SU-DHL-6 (cell line): Measurements from ENCODE around the gene HCRTR1.

Source experiments
- H2AFZ ChIP-seq: fragments of 200-600 bp; sonication (generic); 2 replicates; pipeline ENCODE4 v1.6.1; 2014; ENCODE audit warnings: low read depth, mild to moderate bottlenecking, moderate library complexity, mixed read lengths, antibody characterized with exemption, low read length; ENCODE audit not compliant: severe bottlenecking
- H3F3A ChIP-seq: fragments of 200-600 bp; shearing (Covaris generic); 2 replicates; pipeline ENCODE4 v1.6.0; 2016; ENCODE audit warnings: antibody characterized with exemption, mild to moderate bottlenecking; ENCODE audit not compliant: insufficient read depth
- H3K27ac ChIP-seq: fragments of 200-600 bp; sonication (generic); 2 replicates; pipeline ENCODE4 v1.5.1; 2016; ENCODE audit warnings: low read depth, mild to moderate bottlenecking, low read length, moderate library complexity, mixed read lengths
- H3K27me3 ChIP-seq: fragments of 200-600 bp; sonication (generic), shearing (Covaris generic); 2 replicates; pipeline ENCODE4 v1.6.0; 2014; ENCODE audit warnings: mild to moderate bottlenecking, low read length
- H3K36me3 ChIP-seq: fragments of 200-600 bp; sonication (generic); 2 replicates; pipeline ENCODE4 v1.6.1; 2014; ENCODE audit warnings: mild to moderate bottlenecking, low read length, mixed read lengths
- H3K4me2 ChIP-seq: fragments of 300-600, 200-600 bp; shearing (Covaris generic), sonication (generic); 2 replicates; pipeline ENCODE4 v1.6.0; 2014; ENCODE audit warnings: low read length, low read depth, mild to moderate bottlenecking; ENCODE audit not compliant: poor library complexity, severe bottlenecking
- H3K4me3 ChIP-seq: fragments of 200-600 bp; sonication (generic); 2 replicates; pipeline ENCODE4 v1.5.1; 2014; ENCODE audit warnings: antibody characterized with exemption, low read length, mild to moderate bottlenecking, mixed read lengths; ENCODE audit not compliant: insufficient read depth, poor library complexity, severe bottlenecking
- H3K79me2 ChIP-seq: fragments of 200-600 bp; sonication (generic); 2 replicates; pipeline ENCODE4 v1.6.1; 2014; ENCODE audit warnings: mild to moderate bottlenecking, low read length, moderate library complexity; ENCODE audit not compliant: insufficient read depth
- H3K9ac ChIP-seq: fragments of 200-600 bp; sonication (generic); 2 replicates; pipeline ENCODE4 v1.7.0; 2014; ENCODE audit warnings: mild to moderate bottlenecking, low read length
- H3K9me2 ChIP-seq: fragments of 200-600 bp; sonication (generic); replicated peaks from 2 replicates; pipeline ENCODE4 v1.6.1; 2014; ENCODE audit warnings: low read length; ENCODE audit not compliant: insufficient read depth
- H3K9me3 ChIP-seq: fragments of 200-600 bp; sonication (generic); 2 replicates; pipeline ENCODE4 v1.6.1; 2014; ENCODE audit warnings: low read length, mixed read lengths; ENCODE audit not compliant: insufficient read depth
- H4K20me1 ChIP-seq: fragments of 200-600 bp; sonication (generic); 2 replicates; pipeline ENCODE4 v1.6.1; 2014; ENCODE audit warnings: low read depth, mild to moderate bottlenecking, antibody characterized with exemption, low read length, moderate library complexity, mixed read lengths
- EZH2phosphoT487 ChIP-seq: fragments of 200-600 bp; sonication (generic), shearing (Covaris generic); conservative IDR thresholded peaks from 2 replicates; pipeline ENCODE4 v1.6.1; 2018; ENCODE audit warnings: mild to moderate bottlenecking, antibody characterized with exemption, low read length, moderate library complexity, mixed read lengths
- TF ChIP-seq, protein P1 (sequence below): fragments of 200-600 bp; sonication (generic); IDR thresholded peaks from one replicate; pipeline ENCODE4 v1.5.1; 2017; ENCODE audit warnings: antibody characterized with exemption, mild to moderate bottlenecking, low read length, moderate library complexity; ENCODE audit not compliant: insufficient read depth, poor library complexity, severe bottlenecking

HCRTR1 gene

DNA sequence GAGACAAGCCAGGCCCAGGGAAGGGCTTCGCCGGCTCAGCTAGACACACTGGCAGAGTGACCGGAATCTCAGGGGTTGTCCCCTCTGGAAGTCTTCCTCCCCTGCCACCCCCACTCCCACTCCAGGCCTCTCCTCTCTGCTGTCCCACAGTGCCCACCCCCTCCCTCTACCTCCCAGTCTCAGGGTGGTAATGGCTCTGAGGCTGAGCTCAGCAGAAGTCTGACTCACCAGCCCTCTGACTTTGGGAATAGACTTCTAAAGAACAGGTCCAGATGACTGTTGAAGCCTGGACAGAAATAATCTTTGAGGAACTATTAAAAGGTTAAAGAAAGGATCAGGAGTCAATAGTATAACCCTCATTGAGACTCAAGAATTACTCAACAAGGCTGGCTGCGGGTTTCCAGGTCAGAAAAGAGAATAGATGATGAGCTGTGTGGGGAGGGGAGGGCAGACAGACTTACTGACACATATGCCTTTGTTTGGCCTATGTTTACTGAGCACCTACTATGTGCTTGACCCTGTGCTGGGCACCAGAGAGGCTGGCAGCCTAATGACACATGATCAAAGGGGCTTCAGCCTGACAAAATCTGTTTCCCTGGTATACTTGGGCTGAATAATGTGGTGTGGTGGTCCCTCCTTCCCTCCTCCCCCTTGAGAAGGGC, 8.2 kb downstream of the HCRTR1 start:
- Histone ChIP-seq H3K27me3 (no peaks in the 10 kb centered on the region), H3K9ac (no peak overlapping the region), H3K36me3 (no peaks in the 10 kb centered on the region), H3K4me3 (no peak overlapping the region), H3K27ac (no peak overlapping the region), H3K9me2 (no peaks in the 10 kb centered on the region), H4K20me1 (no peaks in the 10 kb centered on the region), H3K4me2 (no peak overlapping the region), H3K79me2 (no peaks in the 10 kb centered on the region), H3F3A (no peaks in the 10 kb centered on the region), H3K9me3 (no peaks in the 10 kb centered on the region), H2AFZ (no peak overlapping the region)
- TF ChIP-seq, protein P1, sequence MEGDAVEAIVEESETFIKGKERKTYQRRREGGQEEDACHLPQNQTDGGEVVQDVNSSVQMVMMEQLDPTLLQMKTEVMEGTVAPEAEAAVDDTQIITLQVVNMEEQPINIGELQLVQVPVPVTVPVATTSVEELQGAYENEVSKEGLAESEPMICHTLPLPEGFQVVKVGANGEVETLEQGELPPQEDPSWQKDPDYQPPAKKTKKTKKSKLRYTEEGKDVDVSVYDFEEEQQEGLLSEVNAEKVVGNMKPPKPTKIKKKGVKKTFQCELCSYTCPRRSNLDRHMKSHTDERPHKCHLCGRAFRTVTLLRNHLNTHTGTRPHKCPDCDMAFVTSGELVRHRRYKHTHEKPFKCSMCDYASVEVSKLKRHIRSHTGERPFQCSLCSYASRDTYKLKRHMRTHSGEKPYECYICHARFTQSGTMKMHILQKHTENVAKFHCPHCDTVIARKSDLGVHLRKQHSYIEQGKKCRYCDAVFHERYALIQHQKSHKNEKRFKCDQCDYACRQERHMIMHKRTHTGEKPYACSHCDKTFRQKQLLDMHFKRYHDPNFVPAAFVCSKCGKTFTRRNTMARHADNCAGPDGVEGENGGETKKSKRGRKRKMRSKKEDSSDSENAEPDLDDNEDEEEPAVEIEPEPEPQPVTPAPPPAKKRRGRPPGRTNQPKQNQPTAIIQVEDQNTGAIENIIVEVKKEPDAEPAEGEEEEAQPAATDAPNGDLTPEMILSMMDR: no peak
- no peak for TF ChIP-seq EZH2phosphoT487

DNA sequence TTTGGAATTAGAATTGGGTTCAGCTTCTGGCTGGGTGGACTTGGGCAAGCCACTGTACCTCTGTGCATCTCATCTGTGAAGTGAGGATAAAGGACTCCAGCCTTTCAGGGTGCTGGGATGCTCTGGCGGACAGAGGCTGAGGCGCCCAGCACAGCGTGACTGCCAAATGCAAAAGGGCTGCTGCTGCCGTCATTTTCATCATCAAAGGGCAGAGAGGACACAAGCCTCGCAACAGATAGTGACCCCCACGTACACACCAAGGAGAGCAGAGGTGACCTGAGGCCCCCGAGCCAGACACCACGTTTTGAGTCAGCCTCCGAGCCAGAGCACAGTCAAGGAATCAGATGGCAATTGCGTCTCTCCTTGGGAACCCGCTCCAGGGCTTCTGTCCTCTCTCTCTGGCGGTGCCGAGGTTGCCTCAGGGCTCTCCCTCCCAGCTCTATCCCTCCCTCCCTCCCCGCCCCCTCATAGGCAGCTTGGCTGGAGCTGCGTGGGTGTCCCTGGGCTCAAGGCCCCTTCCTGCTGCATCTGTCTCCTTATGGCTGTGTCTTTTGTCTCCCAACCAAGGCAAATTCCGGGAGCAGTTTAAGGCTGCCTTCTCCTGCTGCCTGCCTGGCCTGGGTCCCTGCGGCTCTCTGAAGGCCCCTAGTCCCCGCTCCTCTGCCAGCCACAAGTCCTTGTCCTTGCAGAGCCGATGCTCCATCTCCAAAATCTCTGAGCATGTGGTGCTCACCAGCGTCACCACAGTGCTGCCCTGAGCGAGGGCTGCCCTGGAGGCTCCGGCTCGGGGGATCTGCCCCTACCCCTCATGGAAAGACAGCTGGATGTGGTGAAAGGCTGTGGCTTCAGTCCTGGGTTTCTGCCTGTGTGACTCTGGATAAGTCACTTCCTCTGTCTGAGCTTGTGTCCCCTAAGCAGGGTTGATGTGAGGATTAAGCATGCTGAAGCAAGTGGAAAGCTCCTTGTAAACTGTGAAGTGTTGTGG, 9.0 kb downstream of the HCRTR1 start:
- Histone ChIP-seq H3K27me3 (no peaks in the 10 kb centered on the region), H3F3A (no peaks in the 10 kb centered on the region), H4K20me1 (no peaks in the 10 kb centered on the region), H3K4me2 (no peak overlapping the region), H3K27ac (no peak overlapping the region), H3K9me2 (no peaks in the 10 kb centered on the region), H3K79me2 (no peaks in the 10 kb centered on the region), H3K9me3 (no peaks in the 10 kb centered on the region), H3K36me3 (no peaks in the 10 kb centered on the region), H3K4me3 (no peak overlapping the region), H3K9ac (no peak overlapping the region), H2AFZ (no peak overlapping the region)
- no peak for TF ChIP-seq EZH2phosphoT487
- TF ChIP-seq, protein P1: no peak

DNA sequence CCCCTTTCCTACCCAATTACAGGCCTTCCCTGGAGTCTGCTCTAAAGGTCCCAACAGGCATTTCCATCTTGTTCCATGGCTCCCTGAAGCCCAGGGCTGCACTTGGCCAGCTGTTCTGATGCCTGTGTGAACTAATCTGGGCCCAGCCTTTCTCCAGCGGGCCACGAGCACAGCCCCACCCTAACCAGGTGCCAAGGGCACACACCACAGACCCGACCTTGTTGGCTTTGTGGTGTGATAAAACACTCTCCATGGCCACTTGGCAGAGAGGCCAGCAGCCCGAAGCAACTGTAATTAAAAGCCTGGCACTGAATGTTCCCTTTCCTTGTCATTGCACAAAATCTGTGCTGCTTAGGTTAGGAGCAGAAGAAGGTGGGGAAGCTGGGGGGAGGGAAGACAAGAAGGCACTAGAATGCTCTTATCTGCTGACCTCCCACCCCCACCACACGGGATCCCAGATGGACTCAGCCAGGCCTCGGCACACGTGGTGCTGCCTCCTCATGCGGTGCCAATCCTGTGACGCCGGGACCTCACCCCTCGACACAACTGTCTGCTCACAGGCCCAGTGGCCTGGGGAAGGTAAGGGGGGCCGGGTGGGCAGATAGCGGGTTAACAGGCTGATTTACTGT, 9.9 kb downstream of the HCRTR1 start:
- H3K4me3 ChIP-seq: no peak overlapping the region
- no peak overlapping the region for H2AFZ ChIP-seq
- H3K9me3 ChIP-seq: no peaks in the 10 kb centered on the region
- H3F3A ChIP-seq: no peaks in the 10 kb centered on the region
- TF ChIP-seq, protein P1: no peak
- TF ChIP-seq EZH2phosphoT487: no peak
- no peaks in the 10 kb centered on the region for H3K79me2 ChIP-seq
- no peak overlapping the region for H3K9ac ChIP-seq
- H3K4me2 ChIP-seq: no peak overlapping the region
- H3K27me3 ChIP-seq: no peaks in the 10 kb centered on the region
- no peak overlapping the region for H3K27ac ChIP-seq
- H3K36me3 ChIP-seq: no peaks in the 10 kb centered on the region
- H4K20me1 ChIP-seq: no peaks in the 10 kb centered on the region
- H3K9me2 ChIP-seq: no peaks in the 10 kb centered on the region
